Type B pancreatic cell (in vitro differentiated cells): ENCODE measurements around the gene TSHZ2. TPM values are rescaled to one million over a fixed set of nuclear protein-coding genes. Genes with fewer than 3 reads are reported as not detected.

Source experiments
- DNase-seq: peaks from one replicate; pipeline ENCODE4 v3.0.0; 2021; ENCODE audit warnings: mixed read lengths; ENCODE audit not compliant: unreplicated experiment; ENCODE audit errors: extremely low spot score
- H3K27ac Mint-ChIP-seq: 2 replicates; pipeline ENCODE4 v1.8.0; 2021; ENCODE audit warnings: mild to moderate bottlenecking, mixed read lengths
- H3K27me3 Mint-ChIP-seq: 2 replicates; pipeline ENCODE4 v1.8.0; 2021; ENCODE audit warnings: mixed read lengths
- H3K36me3 Mint-ChIP-seq: 2 replicates; pipeline ENCODE4 v1.8.0; 2021; ENCODE audit warnings: mixed read lengths
- H3K4me1 Mint-ChIP-seq: one replicate; pipeline ENCODE4 v1.8.0; 2021; ENCODE audit warnings: mixed read lengths; ENCODE audit not compliant: unreplicated experiment
- H3K4me3 Mint-ChIP-seq: 2 replicates; pipeline ENCODE4 v1.8.0; 2021; ENCODE audit warnings: mild to moderate bottlenecking, mixed read lengths
- H3K9me3 Mint-ChIP-seq: 2 replicates; pipeline ENCODE4 v1.8.0; 2021; ENCODE audit warnings: mixed read lengths
- CTCF ChIP-seq: fragments of 200-600 bp; sonication (generic); conservative IDR thresholded peaks from 2 replicates; pipeline ENCODE4 v1.5.0; 2021; ENCODE audit warnings: antibody characterized with exemption, mild to moderate bottlenecking
- total RNA-seq: library from RNA; stranded (reverse); gene quantifications from 2 replicates; pipeline ENCODE4 v1.2.1, GENCODE V29; 2021; ENCODE audit warnings: low replicate concordance

The TSHZ2 gene
- total RNA-seq, 1 donor from 2014 or later: 45.5 TPM

GRCh38 chr20:53205046-53205445 lies 232.9 kb downstream of the TSHZ2 start:
- peaks cover 8% of the 10 kb centered on the region for H3K4me1 Mint-ChIP-seq
- peaks cover 3% of the 10 kb centered on the region for H3K27me3 Mint-ChIP-seq
- peaks cover 6% of the 10 kb centered on the region for H3K36me3 Mint-ChIP-seq
- no peak overlapping the region for H3K27ac Mint-ChIP-seq
- no peak overlapping the region for H3K4me3 Mint-ChIP-seq
- no peaks in the 10 kb centered on the region for H3K9me3 Mint-ChIP-seq
- TF ChIP-seq CTCF: no peak
- DNase-seq: no peak

- Mint-ChIP-seq H3K36me3 (peaks cover 3% of the 10 kb centered on the region), H3K27ac (no peak overlapping the region), H3K4me3 (no peak overlapping the region), H3K4me1 (peaks cover 19% of the 10 kb centered on the region), H3K9me3 (no peaks in the 10 kb centered on the region), H3K27me3 (peaks cover 6% of the 10 kb centered on the region)
- DNase-seq: no peak
- TF ChIP-seq CTCF: peak; percentile 51
Measured at GRCh38 chr20:53208110-53208832, 236.1 kb downstream of the TSHZ2 start.

GRCh38 chr20:53210041-53210440 lies 237.9 kb downstream of the TSHZ2 start:
- Mint-ChIP-seq H3K27ac (no peak overlapping the region), H3K27me3 (peaks cover 6% of the 10 kb centered on the region), H3K9me3 (no peaks in the 10 kb centered on the region), H3K4me3 (no peak overlapping the region), H3K36me3 (peaks cover 3% of the 10 kb centered on the region), H3K4me1 (peaks cover 26% of the 10 kb centered on the region)
- no peak for DNase-seq
- no peak for TF ChIP-seq CTCF

GRCh38 chr20:53210931-53211330 lies 238.8 kb downstream of the TSHZ2 start:
- no peak overlapping the region for H3K27ac Mint-ChIP-seq
- peaks cover 6% of the 10 kb centered on the region for H3K27me3 Mint-ChIP-seq
- H3K9me3 Mint-ChIP-seq: peaks cover 4% of the 10 kb centered on the region
- no peak for DNase-seq
- H3K36me3 Mint-ChIP-seq: peaks cover 3% of the 10 kb centered on the region
- TF ChIP-seq CTCF: no peak
- H3K4me1 Mint-ChIP-seq: peaks cover 31% of the 10 kb centered on the region
- no peak overlapping the region for H3K4me3 Mint-ChIP-seq

GRCh38 chr20:53212018-53212417 lies 239.9 kb downstream of the TSHZ2 start:
- no peak overlapping the region for H3K27ac Mint-ChIP-seq
- peaks cover 34% of the 10 kb centered on the region for H3K4me1 Mint-ChIP-seq
- no peak for TF ChIP-seq CTCF
- H3K36me3 Mint-ChIP-seq: peaks cover 3% of the 10 kb centered on the region
- H3K4me3 Mint-ChIP-seq: no peak overlapping the region
- peaks cover 4% of the 10 kb centered on the region for H3K9me3 Mint-ChIP-seq
- peaks cover 6% of the 10 kb centered on the region for H3K27me3 Mint-ChIP-seq
- no peak for DNase-seq
